Naive thymus-derived CD4-positive, alpha-beta T cell (primary cell): Measurements from ENCODE around the gene LRCH1. TPM values are rescaled to one million over a fixed set of nuclear protein-coding genes. Genes with fewer than 3 reads are reported as not detected.

Source experiments
- ATAC-seq: fragments of 150-1000 bp; cut with Tn5 transposase; 2 replicates; pipeline ENCODE4 v1.10.0; 2021; ENCODE audit warnings: mild to moderate bottlenecking, moderate library complexity
- CTCF ChIA-PET: fragments of 350-600 bp; sonication (Branson Sonifier 250); formaldehyde crosslinking; loops from one replicate; lab custom pipeline; 2021; ENCODE audit warnings: antibody characterized with exemption; lab: Charles Lee
- POLR2A ChIA-PET: fragments of 350-600 bp; sonication (Branson Sonifier 250); formaldehyde crosslinking; loops from one replicate; lab custom pipeline; 2021; ENCODE audit warnings: antibody characterized with exemption, inconsistent platforms; lab: Charles Lee
- DNase-seq, 9 donors: peaks; one replicate each; pipeline versions ENCODE4 v3.0.0 to v3.0.0-alpha.2; 2020 to 2022; ENCODE audit warnings: mixed read lengths in 1 of 9
- H3K27ac ChIP-seq: one replicate; pipeline ENCODE4 v1.7.0; 2013; ENCODE audit warnings: mild to moderate bottlenecking, low read depth, low read length, moderate library complexity
- H3K27me3 ChIP-seq, 2 donors: one replicate each; pipeline ENCODE4 v1.7.0; 2013; ENCODE audit warnings: low read length in 2 of 2, mild to moderate bottlenecking in 2 of 2, moderate library complexity in 2 of 2; ENCODE audit not compliant: control insufficient read depth in 2 of 2, insufficient read depth in 2 of 2
- H3K36me3 ChIP-seq, 3 experiments: 1 replicate in 2 of 3; 2 replicates in 1 of 3; pipeline ENCODE4 v1.7.0; 2013; ENCODE audit warnings: low read length in 3 of 3, mild to moderate bottlenecking in 3 of 3, moderate library complexity in 1 of 3; ENCODE audit not compliant: insufficient read depth in 3 of 3, control insufficient read depth in 2 of 3
- H3K4me1 ChIP-seq, 2 donors: one replicate each; pipeline ENCODE4 v1.7.0; 2013; ENCODE audit warnings: low read length in 2 of 2, mild to moderate bottlenecking in 2 of 2, moderate library complexity in 1 of 2; ENCODE audit not compliant: control insufficient read depth in 2 of 2, insufficient read depth in 2 of 2
- H3K4me3 ChIP-seq: 2 replicates; pipeline ENCODE4 v1.7.0; 2013; ENCODE audit warnings: mild to moderate bottlenecking, low read length
- H3K9me3 ChIP-seq, 3 experiments: 1 replicate in 2 of 3; 2 replicates in 1 of 3; pipeline ENCODE4 v1.7.0; 2013; ENCODE audit warnings: low read length in 3 of 3; ENCODE audit not compliant: control insufficient read depth in 2 of 3
- H3K27ac Mint-ChIP-seq, 9 donors: one replicate each; pipeline ENCODE4 v1.8.0; 2020 to 2022; ENCODE audit warnings: mixed read lengths in 9 of 9, mild to moderate bottlenecking in 8 of 9, moderate library complexity in 5 of 9, inconsistent platforms in 2 of 9
- H3K27me3 Mint-ChIP-seq, 5 donors: one replicate each; pipeline ENCODE4 v1.8.0; 2021 to 2022; ENCODE audit warnings: mixed read lengths in 5 of 5, mild to moderate bottlenecking in 1 of 5
- H3K36me3 Mint-ChIP-seq, 5 donors: one replicate each; pipeline ENCODE4 v1.8.0; 2020 to 2022; ENCODE audit warnings: mixed read lengths in 5 of 5, mild to moderate bottlenecking in 3 of 5, inconsistent platforms in 1 of 5
- H3K4me1 Mint-ChIP-seq, 7 donors: one replicate each; pipeline ENCODE4 v1.8.0; 2020 to 2022; ENCODE audit warnings: mixed read lengths in 7 of 7, mild to moderate bottlenecking in 3 of 7, inconsistent platforms in 1 of 7
- H3K4me3 Mint-ChIP-seq, 10 donors: one replicate each; pipeline ENCODE4 v1.8.0; 2020 to 2022; ENCODE audit warnings: mild to moderate bottlenecking in 10 of 10, mixed read lengths in 10 of 10, moderate library complexity in 6 of 10, inconsistent platforms in 2 of 10
- H3K9me3 Mint-ChIP-seq, 11 donors: one replicate each; pipeline ENCODE4 v1.8.0; 2020 to 2022; ENCODE audit warnings: mixed read lengths in 11 of 11, mild to moderate bottlenecking in 4 of 11, inconsistent platforms in 1 of 11, moderate library complexity in 1 of 11
- intact Hi-C, 2 donors: fragments of 100-400 bp; cut with micrococcal nuclease; formaldehyde crosslinking; loops; one replicate each; pipeline ENCODE4 v1.15.1; 2023
- polyA plus RNA-seq, 2 donors: library from polyadenylated mRNA; unstranded; fragments of 300-500 nt; fragmentation: Illumina TruSeq; gene quantifications; one replicate each; pipeline ENCODE4 v1.2.3, GENCODE V29; 2021
- total RNA-seq, 6 experiments: library from RNA in 5 of 6; stranded (reverse) in 5 of 6; gene quantifications; 1 replicate in 5 of 6; 2 replicates in 1 of 6; pipeline ENCODE4 v1.2.3 and lab custom pipeline; 2021 to 2026

The LRCH1 gene
- total and polyA plus RNA-seq, 7 experiments from 2014 or later, result 4.1 to 24.2 (median 15.2) TPM

DNA sequence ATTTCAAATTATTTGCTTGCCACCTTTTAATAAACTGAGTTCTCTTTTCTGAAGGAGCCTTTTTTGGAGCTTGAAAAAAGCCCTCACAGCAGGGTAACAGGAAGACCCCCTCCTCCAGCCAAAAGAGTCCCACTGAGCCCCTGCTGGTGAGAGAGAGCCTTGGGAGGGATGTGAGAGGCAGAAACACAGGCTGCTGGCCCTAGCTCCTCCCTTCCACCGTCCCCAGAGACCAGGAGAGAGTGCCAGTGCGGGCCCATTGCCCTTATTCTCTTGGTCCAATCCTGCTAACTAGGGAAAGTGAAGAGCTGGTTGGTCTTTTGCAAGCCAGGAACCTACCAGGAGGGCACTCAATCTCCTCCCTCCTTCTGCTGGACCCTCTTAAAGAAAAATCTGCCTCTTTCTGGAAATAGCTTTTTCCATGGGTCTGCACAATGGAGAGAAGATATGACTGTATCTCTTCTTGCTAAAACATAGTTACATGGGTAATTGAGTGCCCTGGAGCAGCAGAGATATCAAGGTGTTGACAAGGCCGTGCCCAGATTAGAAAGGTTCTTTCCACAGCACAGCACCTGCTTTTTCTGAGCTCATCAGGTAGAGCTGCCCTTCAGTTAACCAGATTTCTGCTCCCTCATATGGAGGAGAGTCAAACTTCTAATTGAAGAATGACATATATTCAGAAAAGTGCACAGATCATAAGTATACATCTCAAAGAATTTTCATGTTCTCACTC is 113.9 kb downstream of the LRCH1 start:
- H3K4me1 ChIP-seq, result peaks cover 0 to 26% of the 10 kb centered on the region in 2 donors
- H3K27me3 ChIP-seq, result no peaks in the 10 kb centered on the region
- Mint-ChIP-seq H3K9me3 (no peaks in the 10 kb centered on the region), H3K4me3 (peak overlapping the region; percentile 65 to 89 (median 78)), H3K4me1 (peaks cover 40 to 70% (median 64%) of the 10 kb centered on the region in 7 donors), H3K27ac (peak overlapping the region; percentile 25 to 91 (median 86)), H3K27me3 (no peaks in the 10 kb centered on the region), H3K36me3 (peaks cover 5 to 16% (median 11%) of the 10 kb centered on the region in 5 donors)
- CTCF ChIA-PET, result no interaction called here
- no peaks in the 10 kb centered on the region for H3K9me3 ChIP-seq
- H3K36me3 ChIP-seq, result no peaks in the 10 kb centered on the region
- H3K27ac ChIP-seq, result peak overlapping the region; percentile 53
- POLR2A ChIA-PET, result interaction anchor here (0.5 kb wide), 1 partner anchor 68 kb away, joined by 3 read pairs; no protein-coding TSS in a partner anchor
- ATAC-seq (peak; percentile 42), DNase-seq (peak in 2 of 9 donors; percentile 9 to 22)
- H3K4me3 ChIP-seq, result peak overlapping the region; percentile 13
- intact Hi-C loops, result loop anchor here (2.0 to 10.0 kb wide), 6 partner anchors 74 to 612 kb away; partner anchors contain the start of genes ESD (in 2 of the 2), LCP1 (in 1 of the 2) and ZC3H13 (in 1 of the 2)

DNA sequence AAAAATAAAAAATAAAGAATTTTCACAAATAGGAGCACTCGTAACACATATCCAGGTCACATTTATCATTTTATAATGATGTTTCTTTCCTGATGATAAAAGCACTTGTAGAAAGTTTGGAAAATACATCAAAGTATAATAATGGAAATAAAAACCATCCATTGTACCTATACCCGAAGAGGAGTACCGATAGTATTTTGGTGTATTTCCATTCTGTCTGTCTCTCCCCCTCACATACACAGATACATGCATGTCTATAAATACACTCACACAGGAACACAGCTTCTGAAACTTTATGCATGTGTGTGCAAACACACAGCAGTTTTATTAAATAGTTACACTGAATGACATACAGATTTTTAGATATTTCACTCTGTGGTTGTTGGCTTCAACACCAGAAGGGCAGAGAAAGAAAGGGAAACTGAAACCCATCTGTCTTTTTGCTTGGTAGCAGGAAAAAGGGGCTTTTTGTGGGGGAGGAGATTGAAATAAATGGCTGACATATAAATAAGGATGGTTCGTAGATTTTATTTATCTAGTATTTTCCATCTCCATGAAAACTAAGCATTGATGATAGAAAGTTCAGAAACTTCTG is 114.8 kb downstream of the LRCH1 start:
- H3K27ac Mint-ChIP-seq, result peak overlapping the region; percentile 79 to 93 (median 88)
- peak in 6 of 9 donors; percentile 31 to 68 (median 48) for DNase-seq
- Histone ChIP-seq H3K36me3 (no peaks in the 10 kb centered on the region), H3K27me3 (no peaks in the 10 kb centered on the region), H3K4me1 (peaks cover 0 to 26% of the 10 kb centered on the region in 2 donors), H3K9me3 (no peaks in the 10 kb centered on the region), H3K4me3 (peak overlapping the region; percentile 55), H3K27ac (peak overlapping the region; percentile 56)
- H3K9me3 Mint-ChIP-seq, result no peaks in the 10 kb centered on the region
- peaks cover 5 to 22% (median 15%) of the 10 kb centered on the region in 5 donors for H3K36me3 Mint-ChIP-seq
- intact Hi-C loops, result loop anchor here (1.0 to 10.0 kb wide), 10 partner anchors 10 to 613 kb away; partner anchors contain the start of genes ESD (in 2 of the 2), LCP1 (in 1 of the 2), LRCH1 (in 1 of the 2) and ZC3H13 (in 1 of the 2)
- CTCF ChIA-PET, result no interaction called here
- peak; percentile 82 for ATAC-seq
- H3K4me1 Mint-ChIP-seq, result peaks cover 39 to 67% (median 57%) of the 10 kb centered on the region in 7 donors
- POLR2A ChIA-PET, result no interaction called here
- peak overlapping the region; percentile 78 to 89 (median 84) for H3K4me3 Mint-ChIP-seq
- no peaks in the 10 kb centered on the region for H3K27me3 Mint-ChIP-seq

DNA sequence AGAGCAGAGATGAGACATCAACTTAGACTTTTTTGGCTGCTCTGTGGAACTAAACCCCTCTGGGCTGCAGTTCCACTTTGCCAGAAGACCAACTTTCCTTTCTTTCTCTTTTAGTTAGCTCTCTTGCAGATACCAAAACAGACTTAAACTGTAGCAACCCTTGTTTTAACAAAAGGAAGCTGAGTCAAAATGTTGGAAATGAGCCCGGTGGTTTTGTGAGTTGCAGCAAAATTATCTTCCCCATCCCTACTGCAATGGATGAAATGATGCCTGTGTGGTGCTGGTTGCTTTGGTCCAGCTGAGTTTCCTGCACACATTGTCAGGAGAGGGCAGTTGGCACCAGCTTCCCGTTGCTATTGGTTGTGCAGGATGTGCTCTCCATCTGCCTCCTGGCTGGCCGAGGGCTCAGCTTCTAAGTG is 115.3 kb downstream of the LRCH1 start:
- Mint-ChIP-seq H3K4me1 (peaks cover 35 to 65% (median 52%) of the 10 kb centered on the region in 7 donors), H3K27me3 (no peaks in the 10 kb centered on the region), H3K4me3 (peak overlapping the region; percentile 78 to 89 (median 84)), H3K27ac (peak overlapping the region; percentile 79 to 93 (median 88)), H3K9me3 (no peaks in the 10 kb centered on the region), H3K36me3 (peaks cover 5 to 27% (median 18%) of the 10 kb centered on the region in 5 donors)
- Histone ChIP-seq H3K27ac (peak overlapping the region; percentile 56), H3K36me3 (no peaks in the 10 kb centered on the region), H3K4me3 (peak overlapping the region; percentile 55), H3K27me3 (no peaks in the 10 kb centered on the region), H3K9me3 (no peaks in the 10 kb centered on the region), H3K4me1 (peaks cover 0 to 26% of the 10 kb centered on the region in 2 donors)
- CTCF ChIA-PET, result no interaction called here
- intact Hi-C loops, result loop anchor here (1.0 to 10.0 kb wide), 9 partner anchors 11 to 614 kb away; partner anchors contain the start of genes ESD (in 2 of the 2), LCP1 (in 1 of the 2), LRCH1 (in 1 of the 2) and ZC3H13 (in 1 of the 2)
- DNase-seq (no peak), ATAC-seq (peak; percentile 49)
- POLR2A ChIA-PET, result no interaction called here

DNA sequence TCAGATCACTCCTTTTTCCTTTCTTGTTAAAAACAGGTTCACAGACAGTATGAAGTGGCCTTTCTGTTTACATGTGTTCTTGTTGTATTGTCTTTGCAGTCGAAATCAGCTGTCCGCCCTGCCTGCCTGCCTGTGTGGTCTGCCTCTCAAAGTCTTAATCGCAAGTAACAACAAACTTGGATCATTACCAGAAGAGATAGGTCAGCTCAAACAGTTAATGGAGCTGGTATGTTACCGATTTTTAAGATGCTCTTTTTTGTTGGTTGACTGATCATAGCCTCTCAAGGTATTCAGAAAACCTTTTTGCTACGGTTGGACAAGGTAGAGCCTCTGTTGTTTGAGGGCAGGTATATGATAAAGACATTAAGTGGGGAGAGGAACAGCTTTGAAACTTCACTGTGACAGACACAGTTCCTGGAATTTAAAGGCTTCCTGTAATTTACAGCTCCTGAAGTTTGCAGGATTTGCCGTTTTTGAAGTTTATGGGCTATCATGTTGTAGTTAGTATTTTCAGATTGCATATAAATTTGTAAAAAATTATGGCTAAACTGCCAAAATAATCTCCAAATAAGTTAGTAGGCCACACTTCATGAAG is 116.1 kb downstream of the LRCH1 start:
- intact Hi-C loops, result loop anchor here (1.0 to 10.0 kb wide), 9 partner anchors 11 to 614 kb away; partner anchors contain the start of genes ESD (in 2 of the 2), LCP1 (in 1 of the 2), LRCH1 (in 1 of the 2) and ZC3H13 (in 1 of the 2)
- peak overlapping the region; percentile 33 to 86 (median 64) for H3K4me3 Mint-ChIP-seq

DNA sequence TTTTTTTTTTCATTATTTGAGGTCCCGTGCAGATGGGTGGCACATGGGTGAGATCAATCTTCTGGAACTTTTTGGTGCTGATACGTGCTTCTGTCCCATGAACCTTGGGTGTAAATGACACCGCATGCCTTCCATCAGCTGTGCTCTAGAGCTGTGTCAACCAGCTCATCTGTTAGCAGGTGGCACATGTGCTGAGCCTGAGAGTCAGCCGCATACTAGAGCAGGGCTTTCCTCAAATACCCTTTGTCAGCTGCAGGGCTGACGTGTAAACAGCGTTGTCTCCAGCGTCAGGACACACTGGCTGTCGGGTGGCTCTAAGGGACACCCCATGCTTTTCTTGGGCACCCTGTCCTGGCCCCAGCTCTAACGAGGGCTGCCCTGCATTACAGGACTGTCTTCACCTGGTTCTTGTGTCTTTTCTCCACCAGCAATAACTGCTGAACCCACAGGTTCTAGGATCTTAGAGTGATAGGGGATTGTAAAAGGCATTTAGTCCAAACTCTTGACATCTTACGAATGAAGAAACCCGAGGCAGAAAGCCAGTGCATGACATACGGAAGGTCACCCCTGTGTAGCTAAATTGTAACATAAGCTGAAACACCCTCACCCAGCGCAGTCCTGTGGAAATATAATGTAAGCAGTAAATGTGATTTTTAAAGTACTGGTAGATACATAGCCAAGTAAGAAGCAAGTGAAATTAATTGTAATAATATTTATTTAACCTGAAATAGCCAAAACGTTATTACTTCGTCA is 119.5 kb downstream of the LRCH1 start:
- H3K27ac Mint-ChIP-seq, result peak overlapping the region in 1 of 9 donors; percentile 5

More for the DNA sequence above, 116.1 kb downstream of the LRCH1 start:
- H3K4me1 ChIP-seq, result peaks cover 0 to 26% of the 10 kb centered on the region in 2 donors
- ChIA-PET CTCF (interaction anchor here (0.6 kb wide), 3 partner anchors 23 to 106 kb away, joined by 3 to 9 read pairs (median 3); no protein-coding TSS in a partner anchor), POLR2A (no interaction called here)
- H3K9me3 ChIP-seq, result no peaks in the 10 kb centered on the region
- peaks cover 31 to 60% (median 48%) of the 10 kb centered on the region in 7 donors for H3K4me1 Mint-ChIP-seq
- H3K4me3 ChIP-seq, result no peak overlapping the region
- ATAC-seq (no peak), DNase-seq (no peak)
- no peak overlapping the region for H3K27ac ChIP-seq
- H3K9me3 Mint-ChIP-seq, result no peaks in the 10 kb centered on the region
- no peaks in the 10 kb centered on the region for H3K27me3 Mint-ChIP-seq
- H3K36me3 Mint-ChIP-seq, result peaks cover 5 to 27% (median 18%) of the 10 kb centered on the region in 5 donors
- H3K27ac Mint-ChIP-seq, result peak overlapping the region; percentile 12 to 88 (median 70)
- no peaks in the 10 kb centered on the region for H3K36me3 ChIP-seq
- no peaks in the 10 kb centered on the region for H3K27me3 ChIP-seq

More for the DNA sequence above, 119.5 kb downstream of the LRCH1 start:
- ChIA-PET POLR2A (no interaction called here), CTCF (interaction anchor here (0.7 kb wide), 1 partner anchor 22 kb away, joined by 3 read pairs; no protein-coding TSS in a partner anchor)
- H3K36me3 Mint-ChIP-seq, result peaks cover 5 to 31% (median 20%) of the 10 kb centered on the region in 5 donors
- H3K4me3 ChIP-seq, result no peak overlapping the region
- H3K9me3 Mint-ChIP-seq, result no peaks in the 10 kb centered on the region
- ATAC-seq (no peak), DNase-seq (no peak)
- H3K9me3 ChIP-seq, result no peaks in the 10 kb centered on the region
- no peaks in the 10 kb centered on the region for H3K27me3 Mint-ChIP-seq
- no peaks in the 10 kb centered on the region for H3K36me3 ChIP-seq
- no peak overlapping the region for H3K27ac ChIP-seq
- peaks cover 0 to 6% of the 10 kb centered on the region in 2 donors for H3K4me1 ChIP-seq
- no peaks in the 10 kb centered on the region for H3K27me3 ChIP-seq
- peaks cover 16 to 57% (median 26%) of the 10 kb centered on the region in 7 donors for H3K4me1 Mint-ChIP-seq
- intact Hi-C loops, result no loop called here
- no peak overlapping the region for H3K4me3 Mint-ChIP-seq
